HG03521 (cell line): Measurements from ENCODE around the gene SERAC1.

ENCODE experiments used
- ATAC-seq: cut with Tn5 transposase; IDR thresholded peaks from one replicate; pipeline ENCODE4 v1.9.1; 2021; ENCODE audit warnings: mild to moderate bottlenecking, moderate library complexity; ENCODE audit not compliant: unreplicated experiment

SERAC1 gene

GRCh38 chr6:158125271-158125670, 42.8 kb downstream of the SERAC1 start:
- no peak for ATAC-seq

GRCh38 chr6:158124288-158124687, 43.8 kb downstream of the SERAC1 start:
- ATAC-seq = no peak

- no peak for ATAC-seq
Measured at GRCh38 chr6:158122048-158122447, 46.0 kb downstream of the SERAC1 start.

DNA sequence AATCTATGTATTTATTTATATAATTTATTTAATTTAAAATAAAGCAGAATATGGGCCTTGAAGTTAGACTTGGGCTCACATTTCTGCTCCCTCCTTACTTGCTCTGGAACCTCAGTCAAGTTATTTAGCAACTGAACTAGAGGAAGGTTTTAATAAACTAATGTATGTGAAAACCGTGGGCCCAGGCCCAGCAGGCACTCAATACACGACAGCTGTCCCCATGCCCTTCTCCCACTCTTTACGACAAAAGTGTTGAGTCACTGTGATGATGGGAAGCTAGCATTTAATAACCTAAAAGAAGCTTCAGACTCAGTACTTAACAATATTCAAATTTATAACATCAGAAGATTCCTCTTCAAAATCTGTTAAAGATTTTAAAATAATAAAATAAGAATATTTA, 46.7 kb downstream of the SERAC1 start:
- no peak for ATAC-seq

DNA sequence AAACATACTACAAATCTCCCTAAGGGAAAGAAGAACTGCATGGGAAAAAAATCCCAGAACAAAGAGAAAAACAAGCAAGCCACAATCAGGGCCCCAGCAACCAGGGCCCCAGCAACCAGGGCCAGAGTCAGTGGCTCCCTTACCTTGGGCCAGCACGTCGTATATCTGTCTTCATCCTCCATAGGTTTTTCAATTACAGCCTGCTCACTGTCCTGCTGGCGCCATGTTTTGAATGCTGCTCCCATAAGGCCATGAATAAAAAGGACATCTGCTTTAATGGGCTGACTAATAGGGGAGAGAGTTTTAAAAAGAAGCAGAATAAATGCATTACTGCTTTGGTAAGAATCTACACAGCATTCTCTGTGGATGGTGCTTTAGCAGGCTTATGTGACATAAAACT, 49.2 kb downstream of the SERAC1 start:
- no peak for ATAC-seq

- ATAC-seq = no peak
Measured at GRCh38 chr6:158115508-158115907, 52.6 kb downstream of the SERAC1 start.

GRCh38 chr6:158115102-158115501, 53.0 kb downstream of the SERAC1 start:
- ATAC-seq = no peak

- no peak for ATAC-seq
Measured at GRCh38 chr6:158113802-158114201, 54.3 kb downstream of the SERAC1 start.

- ATAC-seq = no peak
Measured at GRCh38 chr6:158111987-158112386, 56.1 kb downstream of the SERAC1 start.

- no peak for ATAC-seq
Measured at GRCh38 chr6:158110986-158111385, 57.1 kb downstream of the SERAC1 start.

GRCh38 chr6:158109748-158110147, 58.3 kb downstream of the SERAC1 start:
- ATAC-seq = no peak

DNA sequence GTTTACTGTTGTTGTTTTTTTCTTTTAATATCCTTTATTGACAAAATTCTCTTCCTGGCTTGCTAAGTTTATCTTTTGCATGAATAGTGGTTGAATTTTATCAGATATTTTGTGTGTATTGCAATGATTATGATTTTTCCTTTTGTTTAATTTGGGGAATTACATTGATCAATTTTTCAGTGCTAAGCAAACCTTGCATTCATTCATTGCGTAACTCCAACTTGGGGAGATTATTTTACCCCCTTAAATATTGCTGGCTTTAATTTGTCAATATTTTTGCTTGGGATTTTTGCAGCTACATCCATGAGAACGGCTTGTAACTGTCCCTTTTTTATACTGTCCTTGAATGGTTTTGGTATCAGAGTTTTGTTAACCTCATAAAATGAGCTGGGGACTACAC, 63.4 kb downstream of the SERAC1 start:
- ATAC-seq = no peak

DNA sequence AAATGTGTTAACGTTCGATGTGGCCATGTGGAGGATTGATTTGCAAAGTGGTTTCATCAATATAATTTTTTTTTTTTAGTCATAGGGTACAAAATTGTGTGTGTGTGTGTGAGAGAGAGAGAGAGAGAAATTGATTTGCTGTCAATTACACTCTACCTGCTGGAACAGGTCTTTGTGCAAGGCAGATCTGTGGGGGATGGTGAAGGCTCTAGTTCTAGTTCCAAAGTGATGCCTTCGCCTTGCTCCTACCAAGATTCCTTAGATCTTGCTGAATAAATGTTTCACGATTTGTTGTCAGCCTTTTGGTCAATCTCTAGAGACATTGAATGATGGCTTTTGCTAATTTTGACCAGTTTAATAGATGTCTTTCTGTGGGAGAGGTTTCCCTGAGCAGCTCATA, 64.8 kb downstream of the SERAC1 start:
- no peak for ATAC-seq

GRCh38 chr6:158095671-158096070, 72.4 kb downstream of the SERAC1 start:
- ATAC-seq = no peak

GRCh38 chr6:158095031-158095430, 73.0 kb downstream of the SERAC1 start:
- ATAC-seq = no peak

DNA sequence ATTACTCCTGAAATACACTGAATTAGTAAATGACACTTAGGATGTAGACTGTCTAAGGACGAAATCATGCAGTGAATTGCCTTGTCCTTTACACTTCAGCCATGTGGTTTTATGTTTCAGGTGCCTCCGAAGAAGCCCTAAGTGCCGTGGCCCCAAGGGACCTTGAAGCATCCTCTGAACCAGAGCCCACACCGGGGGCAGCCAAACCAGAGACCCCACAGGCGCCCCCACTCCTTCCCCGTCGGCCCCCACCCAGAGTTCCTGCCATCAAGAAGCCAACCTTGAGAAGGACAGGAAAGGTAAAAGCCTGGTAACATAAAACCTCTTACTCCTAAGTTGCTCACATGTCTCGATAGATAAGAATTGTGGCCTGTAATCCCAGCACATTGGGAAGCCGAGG, 75.3 kb downstream of the SERAC1 start:
- no peak for ATAC-seq

DNA sequence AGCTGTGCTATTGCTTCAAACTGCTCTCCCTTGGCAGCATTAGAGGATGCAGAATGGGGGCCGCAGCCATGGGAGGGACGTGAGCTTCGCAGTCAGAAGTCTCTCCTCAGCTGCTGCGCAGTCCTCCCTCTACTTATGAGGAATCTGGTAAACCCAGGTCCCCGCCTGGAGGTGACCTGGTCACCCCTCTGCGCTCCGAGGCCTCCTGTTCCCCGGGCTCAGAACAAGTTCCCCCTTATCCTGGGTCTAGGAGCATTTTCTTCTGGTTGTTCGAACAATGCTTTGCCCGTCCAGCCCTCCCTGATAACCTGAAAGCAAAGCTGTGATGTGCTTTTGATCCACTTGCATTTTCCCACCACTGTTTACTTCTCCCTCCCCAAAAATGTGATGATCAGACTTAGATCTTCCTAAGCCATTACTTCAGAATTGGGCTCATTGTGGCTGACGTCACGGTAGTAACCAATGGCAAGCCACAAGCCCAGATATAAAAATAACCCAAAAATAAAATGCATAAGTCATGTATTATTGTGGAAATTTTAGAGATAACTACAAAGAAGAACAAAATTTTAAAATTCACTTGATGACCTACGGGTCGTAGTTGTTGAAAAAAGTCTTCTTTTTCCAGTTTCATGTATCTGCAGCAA, 80.7 kb downstream of the SERAC1 start:
- ATAC-seq = no peak

GRCh38 chr6:158086504-158087223, 81.4 kb downstream of the SERAC1 start:
- ATAC-seq = no peak

GRCh38 chr6:158086054-158086503, 82.0 kb downstream of the SERAC1 start:
- ATAC-seq = no peak

- no peak for ATAC-seq
Measured at GRCh38 chr6:158085261-158086053, 82.6 kb downstream of the SERAC1 start.

GRCh38 chr6:158083455-158084325, 84.4 kb downstream of the SERAC1 start:
- no peak for ATAC-seq
